AG09319 (cell line): ENCODE data around the gene TNNT1.

Experiments used
- DNase-seq: peaks from one replicate; pipeline ENCODE4 v3.0.0-alpha.2; 2010; ENCODE audit warnings: low read depth; ENCODE audit errors: extremely low read depth
- CTCF ChIP-seq: IDR thresholded peaks from 2 replicates; pipeline ENCODE4 v1.5.1; 2011; ENCODE audit warnings: low read depth, mild to moderate bottlenecking, inconsistent platforms, low read length, moderate library complexity

TNNT1 gene

DNA sequence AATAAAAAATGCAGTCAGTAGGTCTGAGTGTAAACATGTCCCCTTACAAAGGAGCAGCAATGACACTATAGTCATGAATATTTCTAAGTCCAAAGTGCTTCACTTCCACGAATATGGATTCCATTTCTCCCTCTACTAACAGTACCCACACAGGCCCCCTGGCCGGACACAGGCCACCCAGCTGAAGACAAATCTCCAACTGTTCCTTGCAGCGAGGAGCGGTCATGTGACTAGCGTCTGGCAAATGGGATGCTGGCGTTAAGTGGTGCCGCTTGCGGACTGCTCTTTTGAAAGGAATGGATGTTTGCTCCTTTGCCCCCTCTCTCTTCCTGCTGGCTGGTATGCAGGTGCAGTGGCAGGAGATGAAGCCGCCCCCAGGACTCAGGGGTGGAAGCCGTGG, 47.7 kb downstream of the TNNT1 start:
- no peak for DNase-seq
- TF ChIP-seq CTCF, result no peak

DNA sequence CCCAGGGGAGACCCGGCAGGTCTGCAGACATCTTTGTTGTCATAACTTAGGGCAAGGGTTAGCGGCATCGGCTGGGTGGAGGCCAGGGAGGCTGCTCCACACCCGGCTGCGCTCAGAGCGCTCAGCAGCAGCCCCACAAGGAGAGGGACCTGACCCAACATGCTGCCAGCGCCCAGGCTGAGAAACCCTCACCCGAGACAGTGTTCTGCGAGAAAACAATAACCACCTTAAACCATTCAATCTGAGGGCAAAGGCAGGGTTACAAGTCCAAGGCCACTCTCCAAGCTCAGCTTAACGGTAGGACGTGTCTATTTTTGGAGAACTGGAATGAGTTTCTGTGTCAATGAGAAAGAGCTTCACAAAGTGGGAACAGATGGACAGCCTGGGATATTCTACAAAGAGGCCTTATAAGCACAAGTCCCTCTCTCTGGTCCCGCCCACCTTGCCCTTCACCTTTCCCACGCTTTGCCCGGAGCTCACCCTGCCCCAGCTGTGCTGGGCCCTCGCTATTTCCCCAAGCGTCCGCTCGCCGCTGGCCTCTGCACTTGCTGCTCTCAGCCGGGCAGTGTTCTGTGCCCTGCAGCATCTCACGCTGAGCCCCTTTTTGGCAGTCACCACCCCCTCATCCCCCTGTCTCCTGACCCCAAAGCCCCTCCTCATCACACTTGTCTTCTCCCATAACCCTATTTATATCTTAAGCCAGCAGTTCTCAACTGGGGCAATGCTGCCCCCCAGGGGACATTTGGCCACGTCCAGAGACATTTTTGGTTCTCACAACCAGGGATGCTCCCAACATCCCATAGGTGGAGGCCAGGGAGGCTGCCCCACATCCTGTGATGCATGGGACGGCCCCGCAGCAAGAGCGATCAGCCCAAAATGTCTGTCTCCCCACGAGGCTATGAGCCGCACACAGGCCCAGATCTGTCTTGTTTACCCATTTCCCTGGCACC, 49.2 kb downstream of the TNNT1 start:
- no peak; the same call in none of the 2 replicates for TF ChIP-seq CTCF
- no peak for DNase-seq

- no peak for DNase-seq
These were observed 50.1 kb downstream of the TNNT1 start for GRCh38 chr19:55098716-55099556.

DNA sequence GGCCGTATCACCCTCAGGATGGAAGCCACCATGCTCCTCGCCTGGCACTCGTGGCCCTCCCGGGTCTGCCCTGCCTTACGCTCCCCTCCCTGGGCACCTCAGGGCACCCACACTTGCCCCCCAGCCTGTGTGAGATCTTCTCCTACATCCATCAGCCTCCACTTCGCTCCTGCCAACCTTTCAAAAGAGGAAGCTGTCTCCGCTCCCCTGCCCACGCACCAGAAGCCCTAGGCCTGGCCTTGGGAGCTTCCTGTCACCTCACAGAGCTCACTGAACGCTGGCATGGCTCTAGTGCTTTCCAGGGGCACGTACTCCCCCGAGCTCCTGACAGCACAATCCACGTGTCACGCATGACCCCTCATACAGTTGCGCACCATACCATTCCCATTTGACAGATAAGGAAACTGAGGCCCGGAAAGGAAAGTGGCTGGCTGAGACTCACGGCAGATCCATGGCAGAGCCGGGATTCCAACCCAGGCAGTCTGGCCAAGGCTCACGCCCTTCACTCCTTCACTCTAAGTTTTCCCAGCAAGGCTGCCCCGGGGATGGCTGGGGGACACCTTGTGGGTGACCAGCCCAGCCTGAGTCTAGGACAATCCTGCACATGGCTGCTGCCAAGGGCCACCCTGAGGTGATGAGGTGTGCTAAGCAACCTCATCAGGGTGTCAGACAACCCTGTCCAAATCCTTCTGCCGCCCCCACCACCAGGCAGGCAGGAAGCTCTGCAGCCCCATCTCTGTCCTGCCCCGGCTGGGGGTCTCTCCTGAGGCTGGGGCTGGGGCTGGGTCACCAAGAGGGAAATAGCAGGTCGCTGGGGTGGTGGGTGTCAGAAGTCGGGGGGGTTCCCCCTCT, 50.9 kb downstream of the TNNT1 start:
- DNase-seq, result no peak

More at GRCh38 chr19:55098716-55099556, 50.1 kb downstream of the TNNT1 start:
- TF ChIP-seq CTCF, result no peak

GRCh38 chr19:55096061-55096701, 52.8 kb downstream of the TNNT1 start:
- no peak for TF ChIP-seq CTCF
- DNase-seq, result no peak

More for the DNA sequence above, 50.9 kb downstream of the TNNT1 start:
- TF ChIP-seq CTCF, result no peak

DNA sequence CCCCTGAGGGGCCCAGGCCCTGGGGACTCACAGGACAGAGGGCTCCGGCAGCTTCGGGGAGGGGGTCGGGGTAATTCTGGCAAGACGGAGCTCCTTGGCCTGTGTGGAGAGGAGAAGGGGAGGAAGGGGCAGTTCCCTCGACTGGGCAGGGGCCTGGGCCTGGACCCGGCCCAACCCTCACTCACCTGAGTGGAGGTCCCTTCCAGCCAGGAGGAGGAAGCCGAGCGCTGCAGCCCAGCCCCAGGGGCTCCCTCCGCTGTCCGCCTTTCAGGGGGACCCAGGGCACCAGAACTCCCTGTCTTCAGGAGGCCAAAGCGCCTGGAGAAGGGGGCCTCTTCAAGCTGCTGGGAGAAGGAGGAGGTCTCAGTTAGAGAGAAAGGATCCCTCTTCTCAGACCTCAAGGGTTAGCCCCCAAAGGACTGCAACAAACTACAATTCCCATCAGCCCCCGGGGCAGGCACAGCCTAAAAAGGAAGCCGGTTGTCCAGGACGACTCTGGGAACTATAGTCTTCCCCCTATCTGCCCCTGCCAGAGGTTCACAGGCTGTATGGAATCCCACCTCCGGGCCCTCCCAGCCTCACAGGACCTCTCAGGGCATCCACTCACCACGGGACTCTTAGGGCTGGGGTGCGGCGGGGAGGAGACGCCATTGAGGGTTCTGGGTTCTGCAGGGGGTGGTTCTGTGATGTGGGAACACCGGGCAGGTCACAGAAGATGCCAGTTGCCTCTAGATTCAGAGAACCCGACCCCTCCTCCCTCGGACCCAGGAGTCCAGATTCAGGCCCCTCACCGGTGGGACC, 53.5 kb downstream of the TNNT1 start:
- DNase-seq, result no peak

More for the DNA sequence above, 53.5 kb downstream of the TNNT1 start:
- TF ChIP-seq CTCF, result no peak
